ENCODE measurements around the gene RUVBL2.

The RUVBL2 gene

DNA sequence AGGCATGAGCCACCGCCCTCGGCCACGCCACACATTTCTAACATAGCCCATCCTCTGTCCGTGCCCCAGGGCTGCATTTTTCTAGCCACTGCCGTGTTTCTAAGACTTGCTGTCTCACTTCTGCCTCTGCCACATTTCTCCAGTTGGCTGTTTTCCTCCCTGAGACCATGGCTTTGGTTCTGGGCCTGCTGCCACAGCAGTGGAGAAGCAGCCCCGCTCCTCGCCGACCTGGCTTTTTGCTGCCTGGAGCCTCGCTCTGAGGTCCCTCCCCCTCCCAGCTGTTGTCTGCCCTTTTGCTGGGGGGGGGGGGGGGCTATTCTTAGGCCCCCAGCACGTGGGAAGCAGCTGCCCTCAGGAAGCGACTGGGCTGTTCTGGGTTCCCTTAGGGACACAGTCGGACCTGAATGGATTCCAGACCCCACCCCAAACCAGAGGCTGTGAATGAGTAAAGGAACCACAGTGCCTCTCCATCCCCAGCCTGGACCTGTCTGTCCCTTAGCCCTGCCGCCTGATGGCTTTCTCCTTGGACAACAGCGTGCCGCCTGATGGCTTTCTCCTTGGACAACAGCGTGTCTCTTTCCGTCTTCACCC is 3.9 kb upstream of the RUVBL2 start:
- DNase-seq: no peak

DNA sequence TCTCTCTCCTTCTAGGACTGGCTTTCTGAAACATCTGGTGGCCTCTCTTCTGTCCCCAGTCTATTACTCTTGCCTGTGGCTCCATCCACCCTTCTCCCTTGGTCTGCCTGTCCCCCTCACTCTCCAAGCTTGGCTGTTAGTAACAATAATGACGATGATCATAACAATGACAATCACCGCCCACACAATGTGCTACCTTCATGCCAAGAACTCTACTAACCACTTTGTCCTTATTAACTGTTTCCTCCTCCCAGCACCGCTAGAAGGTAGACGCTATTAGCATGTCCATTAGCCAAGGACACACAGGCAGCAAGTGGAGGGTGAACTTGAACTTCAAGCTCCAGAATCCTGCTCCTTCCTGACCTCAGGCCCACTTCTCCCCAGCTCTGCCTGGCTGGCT is 3.3 kb upstream of the RUVBL2 start:
- DNase-seq: no peak

DNA sequence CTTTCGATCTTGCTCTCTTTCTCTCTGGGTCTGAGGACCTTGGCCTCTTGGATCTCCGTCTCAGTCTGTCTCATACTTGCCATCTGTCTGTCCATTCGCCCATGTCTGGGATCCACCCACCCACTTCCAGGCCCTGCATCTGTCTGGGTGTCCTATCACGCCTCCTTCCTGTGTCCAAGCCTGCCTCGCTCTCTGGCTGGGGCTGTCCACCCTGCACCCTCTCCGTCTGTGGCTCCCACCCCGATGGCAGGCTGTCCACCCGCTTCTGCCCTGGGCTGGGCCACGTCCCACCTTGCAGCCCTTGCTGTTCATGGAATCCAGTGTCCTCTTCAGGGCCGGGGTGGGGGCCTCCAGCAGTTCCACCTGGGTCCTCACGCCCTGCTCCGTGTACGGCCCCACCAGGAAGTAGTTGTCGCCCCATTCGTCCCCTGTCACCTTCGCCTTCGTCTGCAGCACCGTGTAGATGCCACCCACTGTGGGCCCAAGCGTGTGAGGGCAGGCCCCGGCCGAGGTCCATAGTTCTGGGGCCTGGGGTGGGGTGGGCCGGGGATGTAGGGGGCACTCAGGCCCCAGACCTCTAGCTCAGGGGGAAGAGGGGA is 2.6 kb upstream of the RUVBL2 start:
- DNase-seq: no peak

DNA sequence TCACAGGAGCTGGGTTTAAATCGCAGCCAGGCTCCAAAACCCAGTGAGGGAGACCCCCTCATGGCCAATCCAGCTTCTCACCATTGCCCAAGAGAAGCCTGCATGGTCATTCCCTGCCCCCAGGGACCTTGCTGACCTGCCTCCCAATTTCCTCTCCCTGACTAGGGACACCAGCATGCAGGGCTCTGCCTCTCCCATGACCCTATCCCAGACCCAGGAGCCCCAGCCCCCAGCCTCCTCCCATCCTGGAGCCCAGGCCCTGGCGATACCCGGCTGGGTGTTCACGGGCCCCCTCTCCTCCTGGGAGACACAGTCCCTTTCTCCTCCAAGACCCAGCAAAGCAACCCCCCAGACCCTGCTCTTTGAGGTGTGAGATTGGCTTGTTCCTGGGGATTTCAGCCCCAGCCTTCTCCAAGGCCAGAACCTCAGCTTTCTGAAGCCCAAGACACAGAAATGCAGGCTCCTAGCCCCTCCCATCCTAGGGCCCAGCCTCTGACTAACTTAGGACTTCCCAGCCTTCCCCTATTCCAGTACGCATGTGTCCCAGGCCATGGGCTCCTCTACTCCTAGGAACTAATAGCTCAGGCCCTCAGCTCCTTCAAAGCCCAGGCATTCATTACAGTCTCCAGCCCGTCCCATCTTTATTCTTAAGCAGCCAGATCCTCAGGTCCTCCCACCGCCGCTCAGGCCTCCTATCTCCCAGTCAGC is 1.7 kb upstream of the RUVBL2 start:
- no peak for DNase-seq

DNA sequence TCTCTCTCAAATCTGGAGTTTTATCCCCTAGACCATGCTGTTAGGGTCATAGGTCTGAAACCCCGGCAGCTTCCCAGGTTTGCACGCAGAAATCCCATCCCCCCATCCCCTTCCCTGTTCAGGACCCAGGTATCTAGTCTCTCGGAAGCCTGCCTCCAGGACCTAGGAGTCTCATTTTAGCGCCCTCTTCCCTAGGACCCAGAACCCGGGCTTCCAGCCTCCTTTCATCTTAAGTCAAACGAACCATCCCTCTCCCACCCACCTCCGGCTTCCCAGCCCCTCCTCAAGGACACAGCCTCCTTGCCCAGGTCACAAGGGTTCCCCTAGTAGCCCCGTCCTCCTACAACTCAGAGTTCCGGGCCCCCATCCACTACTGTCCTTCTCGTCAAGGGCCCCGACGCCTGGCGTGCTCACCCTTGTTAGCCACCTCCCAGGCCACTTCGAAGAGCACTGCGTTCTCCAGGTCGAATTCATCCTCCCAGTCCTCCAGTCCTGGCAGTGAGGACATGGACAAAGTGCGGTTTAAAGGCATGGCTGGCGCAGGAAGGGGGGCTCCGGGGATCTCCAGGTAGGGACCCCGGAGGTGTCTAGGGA is 1.0 kb upstream of the RUVBL2 start:
- no peak for DNase-seq

DNA sequence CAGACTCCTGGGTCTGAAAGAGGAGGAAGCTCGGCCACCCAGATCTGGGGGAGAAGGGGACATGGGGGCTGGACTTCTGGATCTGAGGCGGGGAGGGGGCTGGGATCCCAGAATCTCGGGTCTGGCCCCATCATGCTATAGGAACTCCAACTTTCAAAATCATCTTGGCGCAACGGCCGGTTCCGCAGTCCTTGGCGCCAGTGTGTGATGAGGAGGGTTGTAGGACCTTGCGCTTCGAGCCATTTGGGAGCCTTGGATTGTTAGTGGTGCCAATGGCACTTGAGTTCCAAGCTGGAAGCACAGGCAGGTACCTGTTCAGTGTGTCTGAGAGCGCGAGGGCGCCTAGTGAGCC is 324 bp downstream of the RUVBL2 start:
- no peak for DNase-seq

DNA sequence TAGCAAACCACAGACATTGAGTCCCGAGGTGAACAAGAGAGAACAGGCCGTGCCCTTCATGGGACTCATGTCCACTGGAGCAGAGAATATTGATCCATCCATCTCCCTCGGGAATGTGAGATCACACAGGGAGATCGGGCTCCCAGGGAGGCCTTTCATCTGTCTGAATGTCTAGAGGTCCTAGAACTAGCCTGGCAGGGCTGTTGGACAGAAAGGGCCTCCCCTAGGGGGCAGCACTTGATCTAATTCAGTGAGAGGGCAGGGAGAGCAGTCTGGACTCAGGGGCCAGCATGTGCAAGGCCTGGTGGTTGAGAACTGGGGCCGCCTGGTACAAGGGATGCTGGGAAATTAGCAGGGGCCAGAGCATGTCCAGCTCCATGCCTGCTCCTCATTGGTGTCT is 4.3 kb downstream of the RUVBL2 start:
- DNase-seq: peak; percentile 37 to 39

DNA sequence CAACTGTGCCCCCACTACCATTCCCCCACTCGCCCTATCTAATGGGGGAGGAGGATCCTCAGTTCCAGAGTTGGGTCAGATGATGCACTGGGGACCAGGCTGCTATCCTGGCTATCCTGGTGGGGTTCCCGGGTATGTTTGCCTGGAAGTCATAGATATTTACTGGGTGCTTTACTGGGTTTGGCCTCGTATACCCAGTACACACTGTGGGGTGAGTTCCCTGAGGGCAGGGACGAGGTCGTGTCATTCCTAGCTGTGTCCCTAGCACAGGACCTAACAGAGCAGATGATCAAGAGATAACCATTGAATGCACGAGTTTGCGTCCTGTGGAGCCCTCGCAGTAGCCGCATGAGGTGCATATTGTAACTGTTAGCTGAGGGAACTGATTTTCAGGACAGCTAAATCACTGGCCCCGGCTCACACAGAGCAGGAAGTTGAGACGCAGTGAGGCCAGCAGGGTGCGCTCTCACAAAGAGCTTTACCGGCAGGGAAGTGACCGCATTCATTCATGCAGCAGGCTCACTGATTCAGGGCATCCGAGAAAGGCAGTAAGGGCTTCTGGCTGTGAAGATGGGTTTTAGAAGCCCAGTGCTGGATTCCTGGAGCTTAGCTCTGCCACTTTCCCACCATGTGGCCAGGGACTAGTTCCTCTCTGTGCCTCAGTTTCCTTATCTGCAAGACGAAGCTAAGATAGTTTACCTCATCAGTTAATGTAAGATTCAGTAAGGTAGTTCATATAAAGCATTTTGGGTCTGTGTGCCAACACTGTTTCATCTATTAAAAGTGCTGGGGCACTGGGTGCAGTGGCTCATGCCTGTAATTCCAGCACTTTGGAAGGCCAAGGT is 6.0 kb downstream of the RUVBL2 start:
- DNase-seq: no peak

DNA sequence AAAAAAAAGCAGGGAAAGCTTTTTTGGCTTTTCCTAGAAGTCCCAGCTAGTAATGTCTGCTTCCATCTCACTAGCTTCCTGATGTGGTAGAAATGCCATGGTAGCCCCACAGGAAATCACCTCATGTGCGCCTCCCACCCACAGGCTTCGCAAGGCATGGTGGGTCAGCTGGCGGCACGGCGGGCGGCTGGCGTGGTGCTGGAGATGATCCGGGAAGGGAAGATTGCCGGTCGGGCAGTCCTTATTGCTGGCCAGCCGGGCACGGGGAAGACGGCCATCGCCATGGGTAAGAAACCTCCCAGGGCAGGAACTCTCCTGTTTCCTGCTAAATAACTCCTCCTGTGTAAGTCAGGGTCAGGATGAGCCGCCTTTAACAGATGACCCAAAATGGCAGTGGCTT is 10.4 kb downstream of the RUVBL2 start:
- no peak for DNase-seq

DNA sequence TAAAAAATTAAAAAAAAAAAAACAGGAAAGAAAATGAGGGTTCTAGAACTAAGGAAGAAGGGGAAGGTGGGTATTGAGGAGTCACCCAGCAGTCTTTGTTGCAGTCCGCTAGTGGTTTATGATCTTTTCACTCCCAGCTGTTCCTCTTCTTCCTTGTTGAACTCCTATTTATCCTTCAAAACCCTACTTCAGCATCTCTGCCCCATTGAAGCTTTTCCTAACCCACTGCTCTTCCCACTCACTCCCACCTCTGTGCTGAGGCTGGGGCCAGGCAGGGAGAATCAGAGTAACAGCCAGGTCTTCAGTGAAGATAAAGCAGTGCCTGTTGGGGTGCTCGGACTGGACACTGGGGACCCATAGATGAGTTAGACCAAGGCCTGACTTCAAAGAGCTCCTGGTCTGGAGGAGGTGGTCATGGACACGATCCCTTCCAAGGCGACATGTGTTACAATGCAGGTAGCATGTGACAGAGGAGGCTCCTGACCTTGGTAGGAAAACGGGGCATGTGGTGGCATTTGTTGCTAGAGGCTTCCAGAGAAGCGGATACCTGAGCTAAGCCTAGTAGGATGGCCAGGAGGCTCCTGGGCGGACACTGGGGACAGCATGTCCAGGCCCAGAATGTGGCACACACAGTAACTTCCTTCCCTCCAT is 11.4 kb downstream of the RUVBL2 start:
- no peak for DNase-seq

DNA sequence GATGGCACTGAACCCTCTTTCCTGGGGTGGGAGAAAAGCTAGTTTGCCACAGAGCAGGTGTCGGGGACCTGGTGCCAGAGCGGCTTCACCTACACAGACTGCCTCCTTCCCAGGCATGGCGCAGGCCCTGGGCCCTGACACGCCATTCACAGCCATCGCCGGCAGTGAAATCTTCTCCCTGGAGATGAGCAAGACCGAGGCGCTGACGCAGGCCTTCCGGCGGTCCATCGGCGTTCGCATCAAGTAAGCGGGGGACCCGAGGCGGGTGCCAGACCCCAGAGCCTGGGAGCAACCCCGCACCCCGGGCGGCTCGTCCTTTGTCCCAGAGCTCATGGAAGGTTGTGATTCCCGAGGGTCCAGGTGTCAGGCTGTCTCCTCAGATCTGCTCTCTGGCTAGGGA is 13.2 kb downstream of the RUVBL2 start:
- no peak for DNase-seq

DNA sequence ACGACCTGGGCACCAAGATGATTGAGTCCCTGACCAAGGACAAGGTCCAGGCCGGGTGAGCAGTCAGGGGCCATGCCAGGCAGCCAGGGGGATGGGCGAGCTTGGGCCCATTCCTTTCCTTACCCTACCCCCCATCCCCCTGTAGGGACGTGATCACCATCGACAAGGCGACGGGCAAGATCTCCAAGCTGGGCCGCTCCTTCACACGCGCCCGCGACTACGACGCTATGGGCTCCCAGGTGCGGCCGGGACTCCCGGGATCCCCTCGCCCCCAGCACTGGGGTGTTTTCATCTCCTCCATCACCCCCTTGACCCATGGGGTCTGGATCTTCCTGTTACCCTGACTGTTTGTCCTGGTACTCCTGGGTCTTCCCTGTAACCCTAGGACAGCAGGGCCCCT is 16.1 kb downstream of the RUVBL2 start:
- no peak for DNase-seq

DNA sequence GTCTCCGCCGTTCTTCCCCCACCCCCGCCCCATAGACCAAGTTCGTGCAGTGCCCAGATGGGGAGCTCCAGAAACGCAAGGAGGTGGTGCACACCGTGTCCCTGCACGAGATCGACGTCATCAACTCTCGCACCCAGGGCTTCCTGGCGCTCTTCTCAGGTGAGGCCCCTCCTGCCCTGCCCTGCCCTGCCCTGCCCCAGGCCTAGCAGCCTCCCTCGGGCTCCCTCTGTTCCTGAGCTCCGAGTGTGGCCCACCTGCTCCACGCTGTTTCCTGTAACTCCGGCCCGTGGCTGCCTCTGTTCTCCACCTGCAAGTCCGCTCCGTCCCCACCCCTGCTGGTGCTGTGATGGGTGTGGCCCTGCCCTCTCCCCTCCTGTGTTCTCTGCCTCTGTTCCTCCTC is 16.8 kb downstream of the RUVBL2 start:
- DNase-seq: no peak

DNA sequence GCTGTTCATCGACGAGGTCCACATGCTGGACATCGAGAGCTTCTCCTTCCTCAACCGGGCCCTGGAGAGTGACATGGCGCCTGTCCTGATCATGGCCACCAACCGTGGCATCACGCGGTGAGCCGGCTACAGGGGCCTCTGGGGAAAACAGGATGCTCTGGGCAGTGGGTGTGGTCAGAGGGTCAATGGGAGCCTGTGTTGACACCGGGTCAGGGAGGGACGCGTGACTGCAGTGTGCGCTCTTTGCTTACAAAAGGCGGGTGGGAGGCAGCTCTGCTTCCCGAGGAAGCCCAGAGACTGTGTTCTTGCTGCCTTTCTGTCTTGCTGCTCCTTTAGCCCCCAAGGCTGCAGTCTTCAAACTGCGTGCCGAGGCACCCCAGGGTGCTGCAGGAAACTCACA is 17.5 kb downstream of the RUVBL2 start:
- DNase-seq: no peak

DNA sequence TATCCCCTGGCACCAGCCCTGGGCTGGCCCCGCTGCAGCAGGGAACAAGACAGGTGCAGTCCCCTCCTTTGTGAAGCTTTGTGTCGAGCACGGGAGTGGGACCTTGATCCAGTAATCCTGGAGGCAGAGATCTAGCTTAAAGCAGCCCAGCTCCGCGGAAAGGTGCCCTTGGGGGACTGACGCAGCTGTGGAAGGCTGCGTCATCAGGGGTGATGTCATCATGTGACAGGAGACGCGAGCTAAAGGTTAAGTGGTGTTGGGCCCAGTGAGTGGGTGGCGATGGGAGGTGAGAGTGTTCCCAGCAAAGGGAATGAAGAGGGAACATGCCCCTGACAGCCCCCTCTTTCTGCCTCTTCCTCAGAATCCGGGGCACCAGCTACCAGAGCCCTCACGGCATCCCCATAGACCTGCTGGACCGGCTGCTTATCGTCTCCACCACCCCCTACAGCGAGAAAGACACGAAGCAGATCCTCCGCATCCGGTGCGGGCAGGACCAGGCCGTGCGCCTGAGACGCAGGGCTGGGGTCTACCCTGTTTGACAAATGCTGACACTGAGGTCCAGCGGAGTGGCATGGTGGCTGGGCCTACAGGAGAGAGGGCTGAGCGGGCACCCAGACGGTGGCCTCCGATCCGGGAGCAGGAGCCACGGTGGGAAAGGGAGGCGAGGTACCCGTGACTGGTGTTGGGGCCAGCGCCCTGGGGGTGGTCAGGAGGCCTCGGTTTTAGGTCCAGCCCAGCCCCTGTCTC is 20.6 kb downstream of the RUVBL2 start:
- no peak for DNase-seq

DNA sequence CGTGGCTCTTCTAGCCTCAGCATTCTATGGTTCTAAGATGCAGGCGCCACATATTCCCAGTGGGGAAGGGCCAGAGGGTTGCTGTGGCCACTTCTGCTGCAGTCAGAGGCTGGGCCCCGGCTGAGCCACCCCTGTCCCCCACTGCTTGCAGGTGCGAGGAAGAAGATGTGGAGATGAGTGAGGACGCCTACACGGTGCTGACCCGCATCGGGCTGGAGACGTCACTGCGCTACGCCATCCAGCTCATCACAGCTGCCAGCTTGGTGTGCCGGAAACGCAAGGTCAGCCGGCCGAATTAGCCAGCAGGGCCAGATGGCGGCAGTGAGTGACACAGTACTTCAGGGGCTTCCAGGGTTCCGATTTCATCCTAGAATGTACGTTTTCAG is 21.2 kb downstream of the RUVBL2 start:
- no peak for DNase-seq

DNA sequence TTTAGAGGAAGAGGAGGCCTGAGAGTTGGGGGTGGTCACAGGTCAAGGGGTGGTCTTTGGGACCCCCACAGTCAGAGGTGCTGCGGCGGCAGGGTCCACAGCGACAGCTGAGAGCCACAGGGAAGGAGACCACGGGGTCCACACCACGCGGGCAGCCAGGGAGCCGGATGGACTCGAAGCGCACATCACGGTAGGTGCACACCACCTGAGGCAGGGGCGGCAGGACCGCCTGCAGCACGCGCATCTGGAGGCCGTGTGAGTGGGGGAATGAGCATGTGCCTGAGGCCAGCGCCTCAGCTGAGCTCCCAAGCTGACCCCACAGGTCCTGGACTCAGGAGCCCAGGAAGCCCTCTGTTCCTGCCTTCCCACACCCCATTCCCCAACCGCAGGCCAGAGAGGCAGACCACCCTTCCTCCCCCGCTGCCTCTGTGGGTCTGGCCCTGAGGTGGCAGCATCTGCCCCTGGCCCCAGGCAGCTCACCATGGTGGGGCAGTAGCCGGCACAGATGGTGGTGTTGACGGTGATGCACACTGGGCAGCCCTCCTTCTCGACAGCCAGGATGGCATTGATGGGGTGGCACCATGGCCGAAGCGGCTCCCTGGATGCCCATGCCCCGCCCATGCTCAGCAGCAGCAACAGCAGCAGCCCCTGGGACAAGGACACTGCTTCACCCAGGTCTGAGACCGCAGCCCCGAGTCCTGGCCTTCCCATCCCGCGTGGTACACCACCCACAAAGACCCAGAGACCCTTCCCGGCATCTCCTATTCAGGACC is 22.6 kb downstream of the RUVBL2 start:
- no peak for DNase-seq

DNA sequence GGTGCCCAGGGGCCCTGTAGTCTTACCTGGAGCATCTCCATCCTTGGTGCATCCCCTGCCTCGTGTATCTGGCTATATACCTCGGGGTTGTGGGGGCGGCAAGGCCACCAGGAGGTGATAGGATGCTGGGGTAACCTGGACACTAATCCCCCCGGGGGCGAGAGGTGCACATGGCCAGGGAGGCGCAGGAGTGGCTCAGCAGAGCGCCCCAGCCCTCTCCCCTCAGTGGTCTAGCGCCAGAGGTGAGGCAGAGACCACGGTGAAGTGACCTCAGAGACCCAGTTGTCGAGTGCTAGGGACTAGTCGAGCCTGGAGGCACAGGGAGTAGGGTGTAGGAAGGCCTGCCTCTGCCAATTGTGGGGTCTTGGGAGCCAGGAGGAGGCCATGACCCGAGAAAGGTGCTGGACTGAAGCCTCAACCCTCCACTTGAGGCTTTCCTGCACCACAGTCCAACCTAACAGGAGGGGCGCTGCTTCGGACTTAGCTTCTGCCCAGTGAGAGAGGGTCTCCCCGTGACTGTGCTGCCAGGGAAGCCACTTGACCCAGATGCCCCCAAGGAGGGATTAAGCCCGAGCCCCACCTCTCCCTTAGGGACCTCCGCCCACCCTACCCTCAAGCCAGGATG is 23.5 kb downstream of the RUVBL2 start, which contains the start of gene LHB:
LHB (minus strand) TSS at position 51 of the 625 bp plus-strand sequence; CDS start at position 41, 10 bp downstream.
- DNase-seq: no peak

DNA sequence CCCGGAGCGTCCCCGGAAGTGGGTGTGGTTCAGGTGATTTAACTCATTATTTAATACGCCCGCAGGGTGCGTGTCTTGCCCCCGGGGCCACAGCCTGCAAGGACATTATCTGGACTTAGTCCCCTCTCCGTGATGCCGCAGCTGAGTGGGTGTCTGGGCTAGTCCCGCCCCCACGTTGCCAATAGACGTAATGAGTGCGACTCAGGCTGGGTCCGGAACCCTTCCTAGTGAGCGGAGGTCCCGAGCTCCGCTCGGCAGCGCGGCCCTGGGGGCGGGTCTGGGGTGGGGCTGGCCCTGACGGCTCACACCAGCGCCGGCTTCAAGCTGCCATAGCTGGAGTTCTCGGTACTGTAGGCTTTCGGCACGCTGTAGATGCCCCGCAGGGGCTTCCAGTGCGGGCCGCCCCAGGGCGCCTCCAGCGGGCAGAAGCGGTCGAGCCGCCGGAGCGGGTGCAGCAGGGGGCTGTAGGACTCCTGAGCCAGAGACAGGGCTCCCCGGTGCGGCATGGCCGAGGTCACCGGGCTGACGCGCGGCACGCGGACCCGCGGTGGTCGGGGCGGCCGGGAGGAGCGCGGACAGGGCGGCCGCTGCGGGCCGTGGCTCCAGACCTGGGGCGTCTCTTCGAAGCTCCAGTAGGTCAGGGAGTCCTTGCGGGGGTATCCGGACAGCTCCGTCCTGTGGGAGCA is 24.1 kb downstream of the RUVBL2 start:
- DNase-seq: no peak
